ENCODE measurements around the gene PAM.
"Not testable (repeated sequence)": the region's sequence is repeated elsewhere in the genome, so short reads cannot be mapped to it uniquely, and the experiment has no call there.

Gene PAM

GRCh38 chr5:102754767-102755431 lies at the start of gene PAM:
Gene PAM (plus strand): TSS chr5:102755305. CDS start chr5:102866196, 110,891 bp downstream.
- DNase-seq, result peak; percentile 51 to 78

GRCh38 chr5:102711525-102712385 lies 43.4 kb upstream of the PAM start:
- DNase-seq, result no peak

- DNase-seq, result no peak
Measured at GRCh38 chr5:102713278-102713677, 41.8 kb upstream of the PAM start.

GRCh38 chr5:102713682-102714231 lies 41.3 kb upstream of the PAM start:
- DNase-seq, result no peak

GRCh38 chr5:102715082-102715807 lies 39.9 kb upstream of the PAM start:
- peak; percentile 46 to 85 for DNase-seq

- no peak for DNase-seq
Measured at GRCh38 chr5:102716017-102716416, 39.1 kb upstream of the PAM start.

GRCh38 chr5:102718819-102719218 lies 36.3 kb upstream of the PAM start:
- peak in 1 of 2 experiments; percentile 35 for DNase-seq

GRCh38 chr5:102719886-102720285 lies 35.2 kb upstream of the PAM start:
- no peak for DNase-seq

GRCh38 chr5:102720969-102721368 lies 34.1 kb upstream of the PAM start:
- no peak for DNase-seq

GRCh38 chr5:102722931-102723330 lies 32.2 kb upstream of the PAM start:
- DNase-seq, result peak; percentile 34 to 84

GRCh38 chr5:102731693-102732092 lies 23.4 kb upstream of the PAM start:
- DNase-seq, result no peak

GRCh38 chr5:102733534-102733933 lies 21.6 kb upstream of the PAM start:
- no peak for DNase-seq

GRCh38 chr5:102737161-102737560 lies 17.9 kb upstream of the PAM start:
- no peak for DNase-seq

- no peak for DNase-seq
Measured at GRCh38 chr5:102737805-102738469, 17.2 kb upstream of the PAM start.

GRCh38 chr5:102740515-102740914 lies 14.6 kb upstream of the PAM start:
- DNase-seq, result no peak

- no peak for DNase-seq
Measured at GRCh38 chr5:102742215-102742614, 12.9 kb upstream of the PAM start.

GRCh38 chr5:102743900-102744299 lies 11.2 kb upstream of the PAM start:
- DNase-seq, result no peak

GRCh38 chr5:102747386-102748166 lies 7.5 kb upstream of the PAM start:
- DNase-seq, result no peak

- DNase-seq, result no peak
Measured at GRCh38 chr5:102749416-102750030, 5.6 kb upstream of the PAM start.

GRCh38 chr5:102750151-102750834 lies 4.8 kb upstream of the PAM start:
- no peak for DNase-seq

GRCh38 chr5:102751903-102752376 lies 3.2 kb upstream of the PAM start:
- DNase-seq, result not testable (repeated sequence)
